ENCODE results near the gene COL6A1.

GRCh38 chr21:45986316-45987051 is 4.9 kb downstream of the COL6A1 start:
- TF ChIP-seq CTCF (IDR thresholded peaks at IDR 0.05) (no peak), POLR2A (IDR thresholded peaks at IDR 0.05; ENCODE audit: low read length) (no peak), ATOH8 (CRISPR knock-in tag; IDR thresholded peaks at IDR 0.05; ENCODE audit: low read depth) (no peak), BCL3 (IDR thresholded peaks at IDR 0.05) (no peak), SREBF2 (IDR thresholded peaks at IDR 0.05) (no peak), CHD2 (IDR thresholded peaks at IDR 0.05; ENCODE audit: low read length, partially characterized antibody) (no peak), HDAC2 (IDR thresholded peaks at IDR 0.05) (no peak), USF2 (IDR thresholded peaks at IDR 0.05) (no peak), NR3C1 (IDR thresholded peaks at IDR 0.05) (no peak), RNF2 (IDR thresholded peaks at IDR 0.05; ENCODE audit: borderline replicate concordance, low read depth) (no peak)

Data from A549 (cell line).